Gastrocnemius medialis (tissue), 4 donors: ENCODE data around the gene DCP1B.

ENCODE experiments used
- POLR2A ChIP-seq, 2 donors: fragments of 450-650 bp; IDR thresholded peaks; one replicate each; pipeline ENCODE4 v1.6.1; 2017; ENCODE audit warnings: antibody characterized with exemption in 2 of 2, mild to moderate bottlenecking in 2 of 2, moderate library complexity in 2 of 2
- TF ChIP-seq, protein P1 (sequence below), 5 experiments: fragments of 450-650 bp in 3 of 5; fragments of 200-600 bp in 2 of 5; sonication (generic) in 2 of 5; IDR thresholded peaks in 4 of 5; conservative IDR thresholded peaks in 1 of 5; 1 replicate in 4 of 5; 2 replicates in 1 of 5; pipeline ENCODE4 v1.5.1; 2016 to 2019; ENCODE audit warnings: antibody characterized with exemption in 5 of 5, mild to moderate bottlenecking in 3 of 5, moderate library complexity in 3 of 5

- TF ChIP-seq, protein P1, sequence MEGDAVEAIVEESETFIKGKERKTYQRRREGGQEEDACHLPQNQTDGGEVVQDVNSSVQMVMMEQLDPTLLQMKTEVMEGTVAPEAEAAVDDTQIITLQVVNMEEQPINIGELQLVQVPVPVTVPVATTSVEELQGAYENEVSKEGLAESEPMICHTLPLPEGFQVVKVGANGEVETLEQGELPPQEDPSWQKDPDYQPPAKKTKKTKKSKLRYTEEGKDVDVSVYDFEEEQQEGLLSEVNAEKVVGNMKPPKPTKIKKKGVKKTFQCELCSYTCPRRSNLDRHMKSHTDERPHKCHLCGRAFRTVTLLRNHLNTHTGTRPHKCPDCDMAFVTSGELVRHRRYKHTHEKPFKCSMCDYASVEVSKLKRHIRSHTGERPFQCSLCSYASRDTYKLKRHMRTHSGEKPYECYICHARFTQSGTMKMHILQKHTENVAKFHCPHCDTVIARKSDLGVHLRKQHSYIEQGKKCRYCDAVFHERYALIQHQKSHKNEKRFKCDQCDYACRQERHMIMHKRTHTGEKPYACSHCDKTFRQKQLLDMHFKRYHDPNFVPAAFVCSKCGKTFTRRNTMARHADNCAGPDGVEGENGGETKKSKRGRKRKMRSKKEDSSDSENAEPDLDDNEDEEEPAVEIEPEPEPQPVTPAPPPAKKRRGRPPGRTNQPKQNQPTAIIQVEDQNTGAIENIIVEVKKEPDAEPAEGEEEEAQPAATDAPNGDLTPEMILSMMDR (IDR thresholded peaks at IDR 0.05 in 4 of 5, conservative IDR thresholded peaks at IDR 0.05 in 1 of 5), result no peak
- TF ChIP-seq POLR2A (IDR thresholded peaks at IDR 0.05), result no peak
These were observed 26.0 kb downstream of the DCP1B start for GRCh38 chr12:1978078-1978862.
